A673 (cell line): Measurements from ENCODE around the gene NCOR2.

Source experiments
- CTCF ChIP-seq: fragments of 300-800, 200-600 bp; sonication (generic); conservative IDR thresholded peaks from 2 replicates; pipeline ENCODE4 v1.5.1; 2017; ENCODE audit warnings: low read depth, mild to moderate bottlenecking, antibody characterized with exemption, low read length, moderate library complexity, mixed read lengths
- EZH2 ChIP-seq: fragments of 200-600 bp; sonication (generic); IDR thresholded peaks from 2 replicates; pipeline ENCODE4 v1.6.1; 2017; ENCODE audit warnings: borderline replicate concordance, low read depth, mild to moderate bottlenecking, mixed read lengths, antibody characterized with exemption, low read length; ENCODE audit not compliant: poor library complexity, severe bottlenecking

- TF ChIP-seq CTCF (no peak), EZH2 (no peak)
Observed at GRCh38 chr12:124581307-124582107, 14.1 kb upstream of the NCOR2 start.
